NCI-H526 treated with DMSO at 0.1 percent for 48 hours (cell line): ENCODE data around the gene SYNJ1.
A peak's percentile ranks its signal among the peaks of the same experiment; 100 is the strongest.
"Not testable (repeated sequence)": the region's sequence is repeated elsewhere in the genome, so short reads cannot be mapped to it uniquely, and the experiment has no call there.

ENCODE experiments used
- DNase-seq: peaks from one replicate; lab custom pipeline; 2025; lab: John Stamatoyannopoulos, UW

SYNJ1 gene

DNA sequence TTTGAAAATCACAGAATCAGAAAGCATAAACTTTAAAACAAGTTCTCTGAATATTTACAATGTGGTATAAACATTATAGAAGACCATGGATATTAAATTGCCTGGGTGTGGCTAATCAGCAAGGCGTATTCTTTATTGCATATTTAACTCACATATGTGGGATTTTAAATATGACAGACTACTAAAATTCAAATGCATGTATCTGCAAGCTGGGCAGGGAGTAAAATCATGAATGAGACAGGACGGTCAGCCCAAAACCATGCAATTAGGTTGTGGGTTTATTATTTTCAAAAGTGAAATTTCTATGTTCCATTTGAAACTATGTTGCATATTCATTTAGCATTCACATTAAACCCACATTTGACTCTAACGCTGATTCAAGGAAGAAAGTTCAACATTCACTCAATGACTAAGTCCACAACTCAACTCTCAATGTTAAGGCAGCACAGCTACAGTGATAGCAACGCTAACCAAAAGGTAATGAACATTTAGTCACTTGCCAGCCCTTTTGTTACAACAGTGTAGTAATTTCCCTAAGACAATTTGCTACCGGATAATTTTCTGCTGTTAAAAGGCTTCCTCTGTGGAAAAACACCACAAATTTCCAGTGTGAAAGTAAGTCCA is 6.3 kb upstream of the SYNJ1 start:
- no peak for DNase-seq

DNA sequence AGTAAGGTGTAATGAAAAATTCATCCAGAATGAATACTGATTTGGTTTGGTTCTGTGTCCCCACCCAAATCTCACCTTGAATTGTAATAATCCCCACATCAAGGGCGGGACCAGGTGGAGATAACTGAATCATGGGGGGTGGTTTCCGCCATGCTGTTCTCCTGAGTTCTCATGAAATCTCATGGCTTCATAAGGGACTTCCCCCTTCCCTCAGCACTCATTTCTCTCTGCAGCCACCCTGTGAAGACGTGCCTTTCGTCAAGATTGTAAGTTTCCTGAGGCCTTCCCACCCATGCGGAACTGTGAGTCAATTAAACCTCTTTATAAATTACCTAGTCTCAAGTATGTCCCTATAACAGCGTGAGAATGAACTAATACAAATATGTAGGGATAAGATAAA is 5.5 kb upstream of the SYNJ1 start:
- no peak for DNase-seq

DNA sequence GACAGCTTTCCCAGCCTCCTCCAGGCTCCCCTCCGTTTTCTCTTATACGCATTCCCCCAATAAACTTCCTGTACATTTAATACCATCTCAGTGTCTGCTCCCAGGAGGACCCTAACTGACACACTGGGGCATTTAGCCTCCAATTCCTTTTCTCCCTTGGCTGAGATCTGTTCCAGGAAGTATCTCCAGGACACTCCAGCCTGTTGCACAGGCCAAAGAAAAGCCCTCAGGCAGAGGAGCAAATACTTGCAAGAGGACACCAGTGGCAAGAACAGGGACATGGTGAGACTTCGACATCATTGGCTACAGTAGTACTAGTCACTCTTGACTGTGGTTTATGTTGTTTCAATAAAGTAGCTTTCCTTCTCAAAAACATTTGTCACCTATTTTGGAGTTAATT is 4.7 kb upstream of the SYNJ1 start:
- DNase-seq: no peak

DNA sequence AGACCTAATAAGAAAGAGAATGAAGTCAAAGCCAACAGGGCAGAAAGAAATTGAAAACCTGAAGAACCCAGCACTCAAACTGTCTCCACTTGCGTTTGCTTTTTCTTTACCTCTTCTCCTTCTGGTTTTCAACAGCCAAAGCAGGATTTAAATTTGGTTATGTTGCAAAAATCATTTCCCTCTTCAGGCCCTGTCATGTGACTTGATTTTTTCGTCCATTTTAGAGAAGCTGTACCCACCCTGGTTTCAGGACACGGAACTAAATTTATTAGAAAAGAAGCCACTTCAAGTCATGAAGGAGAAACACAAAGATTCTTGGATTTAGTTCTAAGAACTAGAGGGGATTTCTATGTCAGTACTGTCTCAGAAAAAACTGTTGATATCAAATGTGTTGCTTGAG is 1.0 kb upstream of the SYNJ1 start:
- no peak for DNase-seq

DNA sequence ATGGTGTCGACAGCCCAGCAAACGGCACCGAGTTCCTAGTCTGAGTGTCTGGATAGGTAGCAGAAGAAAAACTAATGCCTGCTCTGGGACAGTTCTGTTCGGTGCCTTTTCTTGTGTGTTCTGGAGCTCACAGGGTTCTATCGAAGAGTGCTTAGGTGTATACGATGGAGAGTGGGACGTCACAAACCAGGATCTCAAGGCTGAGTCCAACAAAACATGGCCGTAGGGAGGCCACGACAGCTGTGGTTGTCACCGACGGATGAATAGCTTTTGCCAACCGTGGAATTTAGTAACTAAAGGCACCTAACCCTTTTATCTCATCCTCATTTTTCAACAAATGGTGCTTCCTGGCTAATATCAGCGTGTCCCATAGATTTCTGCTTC is 635 bp upstream of the SYNJ1 start:
- DNase-seq: peak; percentile 37

DNA sequence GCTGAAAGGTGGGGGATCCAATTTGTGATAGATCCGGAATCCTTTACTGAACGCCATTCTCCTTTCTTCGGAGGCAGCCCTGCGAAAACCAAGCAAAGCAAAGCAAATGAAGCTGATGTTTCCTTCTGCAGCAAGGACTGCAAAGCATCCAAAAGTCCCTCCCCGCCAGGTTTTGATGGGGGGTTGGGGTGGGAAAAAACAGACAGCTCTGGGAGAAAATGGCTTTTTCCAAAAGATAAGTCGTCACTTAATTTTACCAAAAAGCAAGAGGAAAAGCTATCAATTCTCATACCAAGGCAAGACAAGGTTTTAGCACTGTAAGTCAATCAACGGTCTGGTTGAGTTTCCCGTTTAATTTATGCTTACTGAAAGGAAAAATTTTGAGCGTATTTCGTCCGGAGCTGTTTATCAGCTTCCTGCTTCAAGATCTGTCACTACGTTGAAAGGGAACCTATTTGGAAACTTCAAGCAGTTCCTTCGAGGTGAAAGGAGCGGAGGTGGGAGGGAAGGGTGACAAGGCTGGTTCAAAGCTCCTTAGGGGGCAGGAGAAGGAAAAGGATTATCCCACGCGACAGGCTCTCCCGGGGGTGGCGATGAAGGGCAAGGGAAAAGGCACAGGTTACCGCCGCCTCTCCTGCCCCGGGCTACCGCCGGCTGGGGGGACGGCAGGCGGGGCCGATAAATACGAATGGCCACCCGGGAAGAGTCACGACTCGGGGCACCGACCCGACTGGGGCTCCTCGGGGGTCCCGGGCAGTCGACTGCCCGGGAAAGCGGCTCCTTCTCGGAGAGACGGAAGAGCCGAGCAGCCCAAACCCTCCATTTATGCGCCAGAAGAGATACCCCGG is 750 bp downstream of the SYNJ1 start:
- peak; percentile 43 for DNase-seq

DNA sequence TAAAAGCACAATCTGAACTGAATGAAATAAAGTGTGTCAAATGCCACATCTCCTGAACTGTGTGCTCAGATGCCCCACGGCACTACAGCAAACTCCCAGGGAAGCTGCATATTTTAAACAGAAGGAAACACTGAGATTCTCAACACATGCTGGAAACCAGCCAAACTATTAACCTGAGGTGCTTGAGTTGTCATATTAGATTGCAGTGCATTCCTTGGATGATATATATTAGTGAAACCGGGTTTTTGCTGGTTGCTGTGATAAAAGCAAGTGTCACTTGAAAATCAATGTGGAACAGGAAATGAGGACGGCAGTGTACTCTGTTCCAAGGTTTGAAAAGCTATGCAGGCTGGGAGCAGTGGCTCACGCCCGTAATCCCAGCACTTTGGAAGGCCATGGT is 8.7 kb downstream of the SYNJ1 start:
- no peak for DNase-seq

DNA sequence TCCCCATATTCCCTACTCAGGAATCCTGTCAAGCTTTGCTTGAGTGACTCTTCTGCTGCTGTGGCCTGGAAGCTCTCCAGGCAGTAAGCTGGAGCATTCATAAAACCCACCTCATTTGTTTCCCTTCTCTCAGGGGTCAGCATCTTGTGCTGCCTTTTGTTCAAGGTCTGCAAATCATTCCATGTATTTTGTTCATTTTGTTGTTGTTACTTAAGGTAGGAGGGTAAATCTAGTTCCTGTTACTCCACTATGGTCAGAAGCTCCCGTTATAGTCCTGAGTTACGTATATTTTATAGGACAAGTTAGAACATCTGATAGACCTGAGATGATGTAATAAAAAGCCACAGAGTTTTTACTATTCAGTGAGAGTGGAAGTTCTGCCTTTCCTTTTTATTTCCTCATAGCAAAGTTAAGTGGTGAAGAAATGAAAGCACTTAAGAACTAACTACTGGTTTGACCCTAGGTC is 9.9 kb downstream of the SYNJ1 start:
- no peak for DNase-seq

DNA sequence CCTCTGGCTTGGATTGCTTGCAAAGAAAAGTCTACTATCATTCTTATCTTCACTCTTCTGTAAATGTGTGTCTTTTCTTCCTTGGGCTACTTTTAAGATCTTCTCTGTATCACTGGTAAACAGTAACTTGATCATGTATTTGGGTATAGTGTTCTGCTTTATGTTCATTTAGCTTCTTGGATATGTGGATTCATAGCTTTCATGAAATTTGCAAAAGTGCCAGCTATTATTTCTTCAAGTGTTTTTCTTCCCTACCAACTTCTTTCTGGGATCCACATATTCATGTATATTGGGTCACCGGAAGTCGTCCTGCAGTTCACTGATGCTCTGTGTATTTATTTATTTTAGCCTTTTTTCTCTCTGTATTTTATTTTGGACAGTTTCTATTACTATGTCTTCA is 11.3 kb downstream of the SYNJ1 start:
- DNase-seq: no peak

DNA sequence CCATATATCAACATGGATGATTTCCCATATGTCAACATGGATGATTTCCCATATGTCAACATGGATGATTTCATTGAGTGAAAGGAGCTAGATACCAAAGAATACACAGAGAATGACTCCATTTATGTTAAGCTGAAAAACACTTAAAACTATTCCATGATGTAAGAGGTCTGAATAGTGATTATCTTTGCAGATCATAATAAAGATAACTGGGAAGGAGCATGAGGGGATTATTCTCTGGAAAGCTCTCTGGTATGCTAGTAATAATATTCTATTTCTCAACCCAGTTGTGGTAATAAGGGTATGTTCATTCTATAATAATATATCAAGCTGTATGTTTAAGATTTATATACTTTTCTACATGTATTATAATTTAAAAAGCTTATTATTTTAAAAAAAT is 14.1 kb downstream of the SYNJ1 start:
- DNase-seq: no peak

DNA sequence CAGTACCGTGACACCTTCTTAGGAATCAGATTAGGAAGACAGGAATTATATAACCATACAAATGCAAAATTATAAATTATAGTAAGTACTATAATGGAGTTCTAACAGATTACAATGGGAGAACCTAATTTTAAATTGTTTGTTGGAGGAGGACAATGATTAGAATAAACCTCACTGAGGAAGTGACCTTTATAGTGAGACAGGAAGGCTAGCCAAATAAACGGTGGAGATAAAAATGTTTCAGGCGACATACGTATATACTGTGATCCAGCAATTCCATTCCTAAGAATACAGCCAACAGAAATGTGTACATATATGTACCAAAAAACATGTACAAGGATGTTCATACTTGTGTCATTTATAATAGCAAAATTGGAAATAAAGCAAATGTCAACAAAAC is 15.2 kb downstream of the SYNJ1 start:
- DNase-seq: no peak

DNA sequence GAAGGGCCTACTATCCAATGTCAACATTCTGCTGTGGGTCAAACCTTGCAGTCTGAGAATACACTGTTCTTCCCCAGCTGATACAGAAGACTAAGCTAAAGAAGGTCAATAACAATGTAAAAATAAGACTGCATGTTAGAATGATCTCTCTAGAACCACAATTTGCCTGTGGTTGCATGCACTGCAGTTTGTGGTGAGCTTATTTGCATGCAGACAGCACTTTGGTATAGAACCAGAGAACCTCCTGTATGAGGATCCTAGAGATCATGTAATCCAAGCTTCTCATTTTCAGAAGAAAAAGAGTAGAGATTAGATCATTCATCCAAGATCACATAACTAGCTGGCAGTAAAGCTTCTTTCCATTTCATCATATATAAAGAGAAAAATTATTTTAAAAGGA is 15.8 kb downstream of the SYNJ1 start:
- DNase-seq: peak; percentile 44

DNA sequence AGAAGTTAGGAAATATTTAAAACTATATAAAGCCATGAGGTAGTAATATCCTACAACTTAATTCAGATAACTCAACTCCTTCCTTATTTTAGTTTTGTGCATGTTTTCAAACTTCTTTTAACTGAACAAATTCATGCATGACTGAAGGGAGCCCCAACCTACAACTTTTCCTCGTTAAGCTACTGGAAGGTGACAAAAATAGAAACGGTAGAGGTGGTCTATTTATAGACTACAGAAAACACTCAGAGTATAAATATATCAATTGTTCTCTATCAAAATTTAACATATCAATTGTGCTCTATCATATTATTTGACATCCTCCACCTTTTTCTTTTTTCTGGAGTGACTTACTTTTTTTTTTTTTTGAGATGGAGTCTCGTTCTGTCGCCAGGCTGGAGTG is 16.8 kb downstream of the SYNJ1 start:
- DNase-seq: no peak

DNA sequence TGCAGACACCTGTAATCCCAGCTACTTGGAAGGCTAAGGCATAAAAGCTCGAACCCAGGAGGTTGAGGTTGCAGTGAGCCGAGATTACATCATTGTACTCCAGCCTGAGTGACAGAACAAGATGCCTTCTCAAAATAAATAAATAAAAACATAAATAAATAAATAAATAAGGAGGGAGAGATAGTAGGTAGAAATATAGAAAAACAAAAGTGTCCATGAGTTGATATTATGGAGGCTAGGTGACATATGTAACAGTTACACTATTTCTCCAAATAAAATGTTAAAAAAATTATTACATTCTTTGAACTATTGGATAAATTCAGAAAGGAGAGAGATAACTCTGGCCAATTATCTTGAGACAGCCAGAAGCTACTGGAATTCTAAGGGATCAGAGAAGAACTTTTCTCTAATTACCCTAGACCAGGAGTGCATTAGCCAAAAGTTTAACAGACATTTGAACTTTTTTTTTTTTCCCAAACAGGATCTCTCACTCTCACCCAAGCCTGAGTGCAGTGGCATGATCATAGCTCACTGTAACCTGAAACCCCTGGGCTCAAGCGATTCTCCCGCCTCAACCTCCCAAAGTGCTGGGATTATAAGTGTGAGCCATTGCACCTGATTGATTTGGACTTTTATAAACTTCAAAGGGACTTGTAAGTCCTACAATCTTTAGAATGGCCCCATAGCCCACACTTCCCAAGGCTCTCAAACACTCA is 17.6 kb downstream of the SYNJ1 start:
- DNase-seq: no peak

DNA sequence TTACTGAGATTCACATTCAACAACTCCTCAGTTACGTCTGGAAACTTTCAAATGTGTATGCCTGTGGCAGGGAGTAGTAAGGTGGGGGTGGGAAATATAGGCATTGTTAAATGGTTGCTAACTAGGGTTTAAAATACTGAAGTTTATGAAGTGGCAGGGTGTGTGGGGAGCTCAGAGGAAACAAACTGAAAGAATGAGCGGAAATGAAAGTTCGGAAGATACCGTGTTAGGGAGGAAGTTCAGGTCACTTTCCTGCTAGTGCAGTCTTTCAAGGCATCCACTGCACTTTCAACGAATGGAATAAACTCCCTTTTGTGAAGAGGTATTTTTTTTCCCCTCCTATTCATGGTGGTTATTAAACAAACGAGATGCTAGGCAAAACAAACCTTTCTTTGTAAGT is 19.7 kb downstream of the SYNJ1 start:
- DNase-seq: no peak

DNA sequence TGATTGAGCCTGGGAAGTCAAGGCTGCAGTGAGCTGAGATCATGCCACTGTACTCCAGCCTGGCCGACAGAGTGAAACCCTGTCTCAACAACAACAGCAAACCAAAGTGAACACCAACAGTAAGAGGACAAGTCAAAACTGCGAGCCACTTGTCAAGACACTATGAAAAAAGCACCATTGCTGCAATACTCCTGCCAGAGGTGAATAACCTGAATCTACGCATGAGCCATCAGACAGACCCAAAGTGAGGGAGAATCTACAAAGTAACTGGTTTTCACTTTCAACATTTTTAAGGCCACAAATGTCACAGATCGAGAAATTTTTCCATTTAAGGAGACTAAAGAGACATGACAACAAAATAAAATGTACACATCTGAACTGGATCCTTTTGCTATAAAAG is 21.9 kb downstream of the SYNJ1 start:
- no peak for DNase-seq

DNA sequence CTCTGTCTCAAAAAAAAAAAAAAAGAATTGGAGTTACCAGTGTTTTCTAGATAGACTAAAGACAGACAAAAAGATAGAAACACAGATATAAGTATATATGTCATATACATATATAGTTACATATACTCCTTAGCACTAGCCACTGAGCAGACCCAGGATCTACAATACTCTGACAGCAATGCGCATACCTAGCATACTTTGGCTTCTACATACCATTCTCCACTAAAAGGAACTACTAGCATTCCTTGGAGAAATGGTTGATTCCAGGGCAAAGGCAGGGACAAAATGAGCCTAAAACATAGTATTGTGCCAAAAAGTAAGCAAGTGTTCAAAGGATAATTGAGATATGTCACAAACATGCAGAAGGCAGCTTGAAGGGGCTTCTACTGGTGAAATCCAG is 22.7 kb downstream of the SYNJ1 start:
- DNase-seq: no peak

DNA sequence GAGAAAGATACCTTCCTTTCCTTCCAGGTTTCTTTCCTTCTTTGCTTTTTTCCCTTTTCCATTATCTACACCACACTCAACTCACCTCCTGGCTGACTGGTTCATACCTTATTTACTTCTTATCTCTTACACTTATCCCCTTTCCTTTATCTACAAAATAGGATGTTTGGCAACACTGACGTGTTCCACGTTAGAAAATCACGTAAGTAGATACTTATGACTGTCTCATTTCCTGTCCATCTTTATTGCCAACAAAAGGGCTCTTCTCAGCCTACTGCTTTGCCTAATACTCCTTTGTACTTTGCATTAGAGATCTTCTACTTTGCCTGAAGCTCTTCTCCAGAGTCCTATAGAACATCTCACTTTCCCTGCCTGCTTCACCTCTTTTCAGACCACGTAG is 25.1 kb downstream of the SYNJ1 start:
- no peak for DNase-seq

DNA sequence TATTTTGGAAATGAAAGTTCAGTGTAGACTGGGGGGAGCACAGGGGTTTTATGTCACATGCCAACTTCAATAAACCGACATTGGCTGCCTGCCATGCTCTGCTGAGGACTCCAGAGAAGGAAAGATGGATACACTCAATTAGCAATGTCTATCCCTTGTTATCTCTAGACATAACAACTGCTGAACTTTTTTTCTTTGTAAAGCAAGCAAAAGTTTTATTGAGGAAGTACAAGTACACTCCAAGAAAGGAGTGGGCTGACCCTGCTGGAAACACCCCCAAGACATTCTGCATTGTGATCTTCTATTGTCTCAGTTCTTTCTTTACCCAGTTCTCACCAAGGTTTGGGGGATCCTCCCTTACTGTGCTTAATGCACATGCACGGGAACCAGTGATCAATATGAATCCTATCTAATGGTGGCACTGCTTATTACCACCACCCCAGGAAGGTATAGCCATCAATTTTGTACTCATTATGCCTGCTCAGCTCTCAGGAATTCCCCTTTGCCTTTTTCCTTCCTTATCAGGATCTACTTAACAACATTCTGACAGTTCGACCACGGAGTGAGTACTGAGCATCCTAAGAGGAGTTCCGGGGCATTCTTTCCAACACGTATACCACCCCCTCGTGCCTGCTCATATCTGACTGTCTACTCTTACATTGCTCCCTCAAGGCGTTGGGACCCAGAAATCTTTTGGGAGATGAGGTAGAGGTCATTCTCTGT is 28.7 kb downstream of the SYNJ1 start:
- no peak for DNase-seq

DNA sequence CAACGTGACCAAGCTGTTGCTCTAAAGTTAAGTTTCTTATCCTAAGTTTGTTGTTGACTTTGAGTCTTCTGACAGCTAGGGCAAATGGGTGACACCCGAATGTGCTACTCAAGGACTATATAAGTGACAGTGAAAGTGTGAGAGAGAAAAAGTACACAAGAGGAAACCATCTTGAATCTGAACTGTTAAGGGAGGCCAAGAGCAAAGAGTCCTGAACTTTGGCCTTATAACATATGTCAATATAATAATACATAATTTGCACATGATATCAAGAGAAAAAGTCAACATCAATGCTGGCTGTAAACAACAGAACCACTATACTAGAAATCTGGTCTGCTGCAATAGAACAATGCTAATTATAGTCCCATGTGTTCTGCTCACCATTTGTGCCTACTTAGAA is 29.5 kb downstream of the SYNJ1 start:
- DNase-seq: no peak

DNA sequence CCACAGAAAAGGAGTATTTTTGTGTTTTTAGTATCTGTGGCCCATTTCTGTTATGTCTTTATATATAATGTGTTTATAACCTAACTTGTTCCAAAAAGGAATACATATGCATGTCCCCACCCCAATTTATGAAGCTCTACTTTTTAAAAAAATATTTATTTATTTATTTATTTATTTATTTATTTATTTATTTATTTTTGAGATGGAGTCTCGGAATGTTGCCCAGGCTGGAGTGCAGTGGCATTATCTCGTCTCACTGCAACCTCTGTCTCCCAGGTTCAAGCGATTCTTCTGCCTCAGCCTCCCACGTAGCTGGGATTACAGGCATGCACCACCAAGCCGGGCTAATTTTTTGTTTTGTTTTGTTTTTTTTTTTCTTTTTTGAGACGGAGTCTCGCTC is 32.3 kb downstream of the SYNJ1 start:
- not testable (repeated sequence) for DNase-seq

DNA sequence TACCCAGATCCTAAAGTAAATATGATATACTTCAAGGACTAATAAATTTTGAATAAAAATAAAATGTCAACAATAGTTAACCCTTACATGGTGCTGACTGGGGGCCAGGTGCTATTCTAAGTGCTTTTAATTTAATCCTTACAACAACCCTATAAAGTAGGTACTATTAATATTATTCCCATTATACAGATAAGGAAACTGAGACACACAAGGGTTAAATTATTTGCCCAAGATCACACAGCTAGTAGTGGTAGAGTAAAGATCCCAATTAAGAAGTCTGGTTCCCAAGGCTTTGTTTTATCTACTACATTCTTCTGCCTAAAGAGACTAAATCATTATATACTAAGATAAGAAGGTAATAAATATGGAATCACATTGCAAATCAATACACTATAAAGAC is 34.2 kb downstream of the SYNJ1 start:
- no peak for DNase-seq

DNA sequence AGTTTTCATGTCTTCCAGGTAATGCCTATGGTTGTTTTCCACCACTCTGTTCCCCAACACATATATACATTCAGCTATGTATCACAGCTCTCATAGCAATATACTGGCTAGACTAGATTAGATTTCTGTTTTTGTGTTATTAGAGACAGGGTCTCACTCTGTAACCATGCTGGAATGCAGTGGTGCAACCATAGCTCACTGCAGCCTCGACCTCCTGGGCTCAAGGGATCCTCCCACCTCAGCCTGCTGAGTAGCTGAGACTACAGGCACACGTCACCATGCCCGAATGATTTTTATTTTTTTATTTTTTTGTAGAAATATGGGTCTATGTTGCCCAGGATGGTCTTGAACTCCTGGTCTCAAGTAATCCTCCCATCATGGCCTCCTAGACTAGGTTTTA is 37.7 kb downstream of the SYNJ1 start:
- DNase-seq: no peak
